HCT116 (cell line): ENCODE results near the gene KDM6B. TPM values are rescaled to one million over a fixed set of nuclear protein-coding genes. Genes with fewer than 3 reads are reported as not detected.
A peak's percentile ranks its signal among the peaks of the same experiment; 100 is the strongest.

Experiments used
- ATAC-seq: fragments of 200-7000 bp; cut with Tn5 transposase; 2 replicates; pipeline ENCODE4 v1.9.1; 2020; ENCODE audit warnings: mild to moderate bottlenecking, moderate library complexity
- BruUV-seq: library from RNA; stranded (reverse); fragments of 400-500 nt; replicated peaks from 2 replicates; lab custom pipeline; 2021; lab: Mats Ljungman, UMichigan
- CTCF ChIA-PET: fragments of 300-600 bp; sonication (Branson Sonifier 250); formaldehyde crosslinking; loops from one replicate; lab custom pipeline; 2021; ENCODE audit warnings: antibody characterized with exemption; lab: Charles Lee
- POLR2A ChIA-PET: fragments of 300-600, 350-600 bp; sonication (Branson Sonifier 250); formaldehyde crosslinking; loops from one replicate; lab custom pipeline; 2021; ENCODE audit warnings: antibody characterized with exemption; lab: Charles Lee
- RAD21 ChIA-PET, 2 experiments: fragments of 300-600 bp; sonication (Branson Sonifier 250); formaldehyde crosslinking; loops; one replicate each; lab custom pipeline; 2023; ENCODE audit warnings: low total read pairs in 2 of 2; ENCODE audit not compliant: uncharacterized antibody in 2 of 2, unreplicated experiment in 2 of 2, low non-redundant PET in 1 of 2; lab: Charles Lee
- DNase-seq: peaks from one replicate; pipeline ENCODE4 v3.0.0-alpha.2; 2010; ENCODE audit warnings: low read depth, low spot score
- H2AFZ ChIP-seq: fragments of 200-600 bp; shearing (Covaris generic), sonication (generic); 2 replicates; pipeline ENCODE4 v1.6.1; 2017; ENCODE audit warnings: low read depth, mixed run types, mixed read lengths, antibody characterized with exemption, low read length; ENCODE audit not compliant: poor library complexity, severe bottlenecking
- H3K27ac ChIP-seq: 2 replicates; pipeline ENCODE4 v1.5.1; 2012; ENCODE audit warnings: low read depth, low read length
- H3K27me3 ChIP-seq: fragments of 200-600 bp; sonication (generic); 2 replicates; pipeline ENCODE4 v1.6.1; 2016; ENCODE audit warnings: mixed run types, low read length, mixed read lengths; ENCODE audit not compliant: insufficient read depth
- H3K36me3 ChIP-seq, 2 experiments: fragments of 200-500 bp in 1 of 2; fragments of 200-600 bp in 1 of 2; sonication (Bioruptor generic) in 1 of 2; sonication (generic) in 1 of 2; 2 replicates each; pipeline versions ENCODE4 v1.5.1 to v1.6.1; 2014 to 2016; ENCODE audit warnings: low read length in 2 of 2, inconsistent platforms in 1 of 2, mixed read lengths in 1 of 2, mixed run types in 1 of 2; ENCODE audit not compliant: insufficient read depth in 2 of 2, control insufficient read depth in 1 of 2
- H3K4me1 ChIP-seq, 2 experiments: fragments of 200-600 bp in 1 of 2; sonication (generic) in 1 of 2; 2 replicates each; pipeline versions ENCODE4 v1.5.1 to v1.6.1; 2012 to 2017; ENCODE audit warnings: low read length in 2 of 2, inconsistent platforms in 1 of 2, mild to moderate bottlenecking in 1 of 2, mixed read lengths in 1 of 2, mixed run types in 1 of 2, moderate library complexity in 1 of 2; ENCODE audit not compliant: insufficient read depth in 2 of 2, control insufficient read depth in 1 of 2
- H3K4me2 ChIP-seq: fragments of 200-600 bp; sonication (generic); 2 replicates; pipeline ENCODE4 v1.6.1; 2017; ENCODE audit warnings: mixed run types, low read length, mixed read lengths
- H3K4me3 ChIP-seq, 2 experiments: fragments of 200-600 bp in 1 of 2; sonication (generic) in 1 of 2; replicated peaks in 1 of 2; 2 replicates each; pipeline ENCODE4 v1.5.1; 2011 to 2016; ENCODE audit warnings: low read length in 2 of 2, control low read depth in 1 of 2, low read depth in 1 of 2, mild to moderate bottlenecking in 1 of 2, mixed read lengths in 1 of 2, mixed run types in 1 of 2
- H3K79me2 ChIP-seq: fragments of 200-600 bp; sonication (generic); 2 replicates; pipeline ENCODE4 v1.6.1; 2017; ENCODE audit warnings: mild to moderate bottlenecking, mixed run types, low read length, moderate library complexity, mixed read lengths; ENCODE audit not compliant: insufficient read depth
- H3K9ac ChIP-seq: fragments of 200-600 bp; sonication (generic); 2 replicates; pipeline ENCODE4 v1.6.1; 2016; ENCODE audit warnings: low read length, mixed read lengths
- H3K9me2 ChIP-seq: fragments of 200-600 bp; sonication (generic), shearing (Covaris generic); 2 replicates; pipeline ENCODE4 v1.6.1; 2017; ENCODE audit warnings: mixed run types, mild to moderate bottlenecking, moderate library complexity; ENCODE audit not compliant: insufficient read depth
- H3K9me3 ChIP-seq, 2 experiments: fragments of 200-500 bp in 1 of 2; fragments of 200-600 bp in 1 of 2; sonication (Bioruptor generic) in 1 of 2; sonication (generic) in 1 of 2; 2 replicates each; pipeline ENCODE4 v1.6.1; 2014 to 2017; ENCODE audit warnings: low read length in 2 of 2, mixed read lengths in 2 of 2, inconsistent platforms in 1 of 2, low read depth in 1 of 2, mild to moderate bottlenecking in 1 of 2, mixed run types in 1 of 2, moderate library complexity in 1 of 2; ENCODE audit not compliant: control insufficient read depth in 1 of 2, insufficient read depth in 1 of 2
- H4K20me1 ChIP-seq: fragments of 200-600 bp; sonication (generic), shearing (Covaris generic); 2 replicates; pipeline ENCODE4 v1.6.1; 2017; ENCODE audit warnings: mixed run types, mild to moderate bottlenecking, moderate library complexity; ENCODE audit not compliant: insufficient read depth
- CBX3 ChIP-seq: IDR thresholded peaks from 2 replicates; pipeline ENCODE4 v1.6.1; 2012; ENCODE audit warnings: low read depth
- ELF1 ChIP-seq: IDR thresholded peaks from 2 replicates; pipeline ENCODE4 v1.6.1; 2012; ENCODE audit warnings: low read depth, borderline replicate concordance
- EZH2 ChIP-seq: fragments of 200-600 bp; sonication (generic); IDR thresholded peaks from 2 replicates; pipeline ENCODE4 v1.6.1; 2017; ENCODE audit warnings: antibody characterized with exemption, mixed run types
- MAX ChIP-seq: IDR thresholded peaks from 2 replicates; pipeline ENCODE4 v1.6.1; 2012
- POLR2AphosphoS5 ChIP-seq: IDR thresholded peaks from 2 replicates; pipeline ENCODE4 v1.6.1; 2011; ENCODE audit warnings: mild to moderate bottlenecking, low read depth, low read length, moderate library complexity
- RAD21 ChIP-seq: IDR thresholded peaks from 2 replicates; pipeline ENCODE4 v1.6.1; 2012; ENCODE audit warnings: low read depth, mild to moderate bottlenecking
- REST ChIP-seq: IDR thresholded peaks from 2 replicates; pipeline ENCODE4 v1.6.1; 2012; ENCODE audit warnings: low read depth
- SP1 ChIP-seq: IDR thresholded peaks from 2 replicates; pipeline ENCODE4 v1.6.1; 2012; ENCODE audit warnings: low read depth
- SRF ChIP-seq: IDR thresholded peaks from 2 replicates; pipeline ENCODE4 v1.6.1; 2012; ENCODE audit warnings: low read depth
- YY1 ChIP-seq: IDR thresholded peaks from 2 replicates; pipeline ENCODE4 v1.6.1; 2011; ENCODE audit warnings: low read length, low read depth, moderate library complexity, mild to moderate bottlenecking; ENCODE audit not compliant: insufficient replicate concordance; ENCODE audit errors: extremely low read depth
- ZBTB33 ChIP-seq: IDR thresholded peaks from 2 replicates; pipeline ENCODE4 v1.6.1; 2011; ENCODE audit warnings: mild to moderate bottlenecking, low read length, moderate library complexity; ENCODE audit not compliant: insufficient replicate concordance; ENCODE audit errors: extremely low read depth
- ZFX ChIP-seq: fragments of 450-650 bp; IDR thresholded peaks from 2 replicates; pipeline ENCODE4 v1.6.1; 2017
- intact Hi-C: fragments of 100-400 bp; cut with micrococcal nuclease; formaldehyde crosslinking; loops from 2 replicates; pipeline ENCODE4 v1.10.0; 2022
- total RNA-seq: library from RNA; stranded (reverse); gene quantifications from one replicate; pipeline ENCODE4 v1.2.1, GENCODE V29; 2021; ENCODE audit not compliant: unreplicated experiment

KDM6B gene
- total RNA-seq, 1 experiment from 2014 or later = 42.1 TPM

- peak overlapping the region; percentile 36 for H3K9ac ChIP-seq
- no peaks in the 10 kb centered on the region for H3K9me3 ChIP-seq
- ChIA-PET POLR2A (interaction anchor here (2.2 kb wide), 1 partner anchor 10 kb away, joined by 7 read pairs; no protein-coding TSS in a partner anchor), CTCF (no interaction called here), RAD21 (no interaction called here)
- intact Hi-C loops = no loop called here
- DNase-seq (no peak), ATAC-seq (no peak)
- peak overlapping the region; percentile 68; the same call in 1 of the 2 replicates for H3K27ac ChIP-seq
- no peak for TF ChIP-seq ZBTB33
- no peak for TF ChIP-seq ZFX
- TF ChIP-seq ELF1 = no peak
- no peak for TF ChIP-seq MAX
- no peak for TF ChIP-seq SRF
- TF ChIP-seq REST = no peak
- TF ChIP-seq YY1 = no peak
- no peak for TF ChIP-seq POLR2AphosphoS5
- no peak for TF ChIP-seq SP1
- TF ChIP-seq CBX3 = no peak
- no peak for TF ChIP-seq RAD21
- no peak for TF ChIP-seq EZH2
- H3K27me3 ChIP-seq = no peaks in the 10 kb centered on the region
- peaks cover 44% of the 10 kb centered on the region for H3K79me2 ChIP-seq
- no peaks in the 10 kb centered on the region for H3K9me2 ChIP-seq
- H3K4me1 ChIP-seq = peaks cover 20 to 43% of the 10 kb centered on the region in 2 experiments
- 0 out of 4 replicates have a peak overlapping the region, but pooled peaks of 1 of the 2 experiments have one; percentile 77 for H3K4me3 ChIP-seq
- no peak overlapping the region for H2AFZ ChIP-seq
- H3K36me3 ChIP-seq = peaks cover 22 to 27% of the 10 kb centered on the region in 2 experiments
- peak overlapping the region; percentile 95 for H3K4me2 ChIP-seq
- H4K20me1 ChIP-seq = no peaks in the 10 kb centered on the region
- TSS peak; percentile 5 for BruUV-seq
These were observed 18.2 kb downstream of the KDM6B start for GRCh38 chr17:7852262-7852670.
